OCI-LY7 (cell line): Measurements from ENCODE around the gene LUM. TPM values are rescaled to one million over a fixed set of nuclear protein-coding genes. Genes with fewer than 3 reads are reported as not detected.

Experiments
- BruUV-seq: library from RNA; stranded (reverse); fragments of 400-500 nt; replicated peaks from 2 replicates; lab custom pipeline; 2021; lab: Mats Ljungman, UMichigan
- CTCF ChIA-PET: fragments of 300-600 bp; sonication (Branson Sonifier 250); formaldehyde crosslinking; loops from one replicate; lab custom pipeline; 2022; ENCODE audit warnings: antibody characterized with exemption; ENCODE audit not compliant: unreplicated experiment; lab: Charles Lee
- POLR2A ChIA-PET: fragments of 300-600 bp; sonication (Branson Sonifier 250); formaldehyde crosslinking; loops from one replicate; lab custom pipeline; 2022; ENCODE audit warnings: antibody characterized with exemption; lab: Charles Lee
- DNase-seq: peaks from one replicate; pipeline ENCODE4 v3.0.0-alpha.2; 2015; ENCODE audit warnings: low spot score
- H2AFZ ChIP-seq: fragments of 200-600 bp; sonication (generic), shearing (Covaris generic); 2 replicates; pipeline ENCODE4 v1.6.1; 2014; ENCODE audit warnings: mild to moderate bottlenecking, antibody characterized with exemption, low read length, moderate library complexity
- H3K27ac ChIP-seq: fragments of 200-600 bp; sonication (generic); 2 replicates; pipeline ENCODE4 v1.5.1; 2014; ENCODE audit warnings: mixed run types, low read depth, mild to moderate bottlenecking, moderate library complexity, low read length, inconsistent platforms; ENCODE audit not compliant: poor library complexity, severe bottlenecking
- H3K36me3 ChIP-seq: fragments of 200-600 bp; sonication (generic); 2 replicates; pipeline ENCODE4 v1.6.1; 2014; ENCODE audit warnings: mild to moderate bottlenecking, antibody characterized with exemption, low read length, moderate library complexity, mixed read lengths; ENCODE audit not compliant: insufficient read depth
- H3K4me1 ChIP-seq: fragments of 200-600 bp; sonication (generic); 2 replicates; pipeline ENCODE4 v1.5.1; 2014; ENCODE audit warnings: mild to moderate bottlenecking, low read length; ENCODE audit not compliant: insufficient read depth, poor library complexity, severe bottlenecking
- H3K4me2 ChIP-seq: fragments of 200-600 bp; sonication (generic); 2 replicates; pipeline ENCODE4 v1.6.1; 2014; ENCODE audit warnings: mild to moderate bottlenecking, low read length
- H3K4me3 ChIP-seq: fragments of 200-600 bp; sonication (generic); 2 replicates; pipeline ENCODE4 v1.5.1; 2014; ENCODE audit warnings: mild to moderate bottlenecking, low read depth, low read length; ENCODE audit not compliant: poor library complexity, severe bottlenecking
- H3K79me2 ChIP-seq: fragments of 200-600 bp; sonication (generic); 2 replicates; pipeline ENCODE4 v1.6.1; 2016; ENCODE audit warnings: low read depth, mild to moderate bottlenecking, low read length, moderate library complexity, mixed read lengths; ENCODE audit not compliant: insufficient read depth
- H3K9me2 ChIP-seq: fragments of 200-600 bp; sonication (generic); 2 replicates; pipeline ENCODE4 v1.6.1; 2016; ENCODE audit warnings: mild to moderate bottlenecking, low read length, mixed read lengths; ENCODE audit not compliant: insufficient read depth
- H3K9me3 ChIP-seq: fragments of 200-600 bp; sonication (generic); 2 replicates; pipeline ENCODE4 v1.6.1; 2014; ENCODE audit warnings: mild to moderate bottlenecking, mixed run types, low read length, mixed read lengths
- H4K20me1 ChIP-seq: fragments of 200-600 bp; sonication (generic); 2 replicates; pipeline ENCODE4 v1.6.1; 2014; ENCODE audit warnings: mild to moderate bottlenecking, antibody characterized with exemption, low read length, moderate library complexity, mixed read lengths; ENCODE audit not compliant: insufficient read depth
- EZH2phosphoT487 ChIP-seq: fragments of 200-600 bp; sonication (generic); IDR thresholded peaks from 2 replicates; pipeline ENCODE4 v1.6.1; 2018; ENCODE audit warnings: low read depth, borderline replicate concordance, mild to moderate bottlenecking, mixed run types, antibody characterized with exemption, low read length, moderate library complexity, mixed read lengths
- intact Hi-C: fragments of 100-400 bp; cut with micrococcal nuclease; formaldehyde crosslinking; loops from one replicate; pipeline ENCODE4 v1.10.0; 2022; ENCODE audit not compliant: unreplicated experiment
- total RNA-seq, 2 experiments: library from RNA; depleted of rRNA in 1 of 2; stranded (reverse); fragments of >200 nt in 1 of 2; shearing (Covaris generic) in 1 of 2; gene quantifications; 2 replicates each; pipeline ENCODE4 v1.2.3, GENCODE V29; 2014 to 2022
- TF ChIP-seq, protein P1 (sequence below): fragments of 200-600 bp; sonication (generic); conservative IDR thresholded peaks from 2 replicates; pipeline ENCODE4 v1.5.1; 2014; ENCODE audit warnings: mild to moderate bottlenecking, antibody characterized with exemption, low read length, moderate library complexity, mixed read lengths

LUM gene
- total RNA-seq, 2 experiments from 2014 or later = not detected

DNA sequence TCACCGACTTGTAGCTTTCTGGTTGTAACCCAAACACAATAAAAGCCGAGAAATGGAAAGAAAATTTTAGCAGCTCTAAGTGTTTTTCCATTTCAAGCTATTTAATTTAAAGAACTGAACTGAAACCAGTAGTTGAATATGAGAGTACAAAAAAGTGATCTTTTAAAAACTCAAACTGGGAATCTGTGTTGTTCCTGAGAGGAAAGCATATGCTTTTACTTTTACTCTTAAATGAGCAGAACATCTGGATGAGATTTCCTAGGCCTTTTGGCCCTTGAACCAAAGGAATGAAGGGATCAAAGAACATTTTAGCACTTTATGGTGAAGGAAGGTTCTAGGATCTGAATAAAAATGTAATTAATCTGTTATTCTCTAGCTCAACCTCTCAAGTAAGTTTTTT, 54.8 kb downstream of the LUM start:
- Histone ChIP-seq H3K36me3 (no peaks in the 10 kb centered on the region), H3K27ac (no peak overlapping the region), H3K9me2 (no peaks in the 10 kb centered on the region), H3K4me2 (no peak overlapping the region), H3K4me1 (no peaks in the 10 kb centered on the region), H4K20me1 (no peaks in the 10 kb centered on the region), H3K9me3 (no peaks in the 10 kb centered on the region), H2AFZ (no peak overlapping the region), H3K4me3 (no peak overlapping the region), H3K79me2 (no peaks in the 10 kb centered on the region)
- no TSS peak for BruUV-seq
- ChIA-PET CTCF (no interaction called here), POLR2A (interaction anchor here (0.5 to 0.9 kb wide), 2 partner anchors 33 to 444 kb away, joined by 3 read pairs; no protein-coding TSS in a partner anchor)
- intact Hi-C loops = no loop called here
- DNase-seq = no peak
- no peak for TF ChIP-seq EZH2phosphoT487
- TF ChIP-seq, protein P1, sequence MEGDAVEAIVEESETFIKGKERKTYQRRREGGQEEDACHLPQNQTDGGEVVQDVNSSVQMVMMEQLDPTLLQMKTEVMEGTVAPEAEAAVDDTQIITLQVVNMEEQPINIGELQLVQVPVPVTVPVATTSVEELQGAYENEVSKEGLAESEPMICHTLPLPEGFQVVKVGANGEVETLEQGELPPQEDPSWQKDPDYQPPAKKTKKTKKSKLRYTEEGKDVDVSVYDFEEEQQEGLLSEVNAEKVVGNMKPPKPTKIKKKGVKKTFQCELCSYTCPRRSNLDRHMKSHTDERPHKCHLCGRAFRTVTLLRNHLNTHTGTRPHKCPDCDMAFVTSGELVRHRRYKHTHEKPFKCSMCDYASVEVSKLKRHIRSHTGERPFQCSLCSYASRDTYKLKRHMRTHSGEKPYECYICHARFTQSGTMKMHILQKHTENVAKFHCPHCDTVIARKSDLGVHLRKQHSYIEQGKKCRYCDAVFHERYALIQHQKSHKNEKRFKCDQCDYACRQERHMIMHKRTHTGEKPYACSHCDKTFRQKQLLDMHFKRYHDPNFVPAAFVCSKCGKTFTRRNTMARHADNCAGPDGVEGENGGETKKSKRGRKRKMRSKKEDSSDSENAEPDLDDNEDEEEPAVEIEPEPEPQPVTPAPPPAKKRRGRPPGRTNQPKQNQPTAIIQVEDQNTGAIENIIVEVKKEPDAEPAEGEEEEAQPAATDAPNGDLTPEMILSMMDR = no peak

- Histone ChIP-seq H3K27ac (no peak overlapping the region), H3K4me1 (no peaks in the 10 kb centered on the region), H3K9me3 (no peaks in the 10 kb centered on the region), H4K20me1 (no peaks in the 10 kb centered on the region), H3K4me2 (no peak overlapping the region), H3K79me2 (no peaks in the 10 kb centered on the region), H3K36me3 (no peaks in the 10 kb centered on the region), H3K4me3 (no peak overlapping the region), H2AFZ (no peak overlapping the region), H3K9me2 (no peaks in the 10 kb centered on the region)
- ChIA-PET CTCF (no interaction called here), POLR2A (interaction anchor here (0.8 to 0.9 kb wide), 2 partner anchors 10 to 33 kb away, joined by 3 to 4 read pairs; no protein-coding TSS in a partner anchor)
- intact Hi-C loops = no loop called here
- TF ChIP-seq, protein P1 = no peak
- no peak for TF ChIP-seq EZH2phosphoT487
- BruUV-seq = no TSS peak
- DNase-seq = no peak
These were observed 55.3 kb downstream of the LUM start for GRCh38 chr12:91055976-91056375.

- BruUV-seq = no TSS peak
- H2AFZ ChIP-seq = no peak overlapping the region
- ChIA-PET POLR2A (no interaction called here), CTCF (no interaction called here)
- no peaks in the 10 kb centered on the region for H3K4me1 ChIP-seq
- H3K36me3 ChIP-seq = no peaks in the 10 kb centered on the region
- no peaks in the 10 kb centered on the region for H3K9me2 ChIP-seq
- no peak for DNase-seq
- TF ChIP-seq, protein P1 = no peak
- TF ChIP-seq EZH2phosphoT487 = no peak
- H3K79me2 ChIP-seq = no peaks in the 10 kb centered on the region
- no peak overlapping the region for H3K4me2 ChIP-seq
- intact Hi-C loops = no loop called here
- H4K20me1 ChIP-seq = no peaks in the 10 kb centered on the region
- H3K4me3 ChIP-seq = no peak overlapping the region
- no peak overlapping the region for H3K27ac ChIP-seq
- H3K9me3 ChIP-seq = no peaks in the 10 kb centered on the region
These were observed 57.2 kb downstream of the LUM start for GRCh38 chr12:91053951-91054715.
